IMR-90 (cell line): ENCODE data around the gene USP54. TPM values are rescaled to one million over a fixed set of nuclear protein-coding genes. Genes with fewer than 3 reads are reported as not detected.

ENCODE experiments used
- ATAC-seq: fragments of 200-7000 bp; cut with Tn5 transposase; 2 replicates; pipeline ENCODE4 v1.9.1; 2020; ENCODE audit warnings: low read depth, mild to moderate bottlenecking, moderate library complexity
- BruUV-seq: library from RNA; stranded (reverse); fragments of 400-500 nt; replicated peaks from 2 replicates; lab custom pipeline; 2021; lab: Mats Ljungman, UMichigan
- CTCF ChIA-PET: fragments of 300-600 bp; formaldehyde crosslinking; extraction: SDS; loops from one replicate; lab custom pipeline; 2021; ENCODE audit warnings: antibody characterized with exemption; lab: Yijun Ruan, JAX
- POLR2A ChIA-PET: fragments of 300-600 bp; sonication (Branson Sonifier 250); formaldehyde crosslinking; loops from one replicate; lab custom pipeline; 2022; ENCODE audit warnings: antibody characterized with exemption; ENCODE audit not compliant: unreplicated experiment; lab: Charles Lee
- DNase-seq: peaks from one replicate; pipeline ENCODE4 v3.0.0; 2013
- H2AFZ ChIP-seq: replicated peaks from 2 replicates; pipeline ENCODE3; 2013; ENCODE audit warnings: low read length, mild to moderate bottlenecking; ENCODE audit not compliant: poor library complexity
- H2AK5ac ChIP-seq: 2 replicates; pipeline ENCODE4 v1.6.1; 2013; ENCODE audit warnings: low read depth, low read length, inconsistent platforms
- H2AK9ac ChIP-seq: replicated peaks from 2 replicates; pipeline ENCODE3; 2013; ENCODE audit warnings: mild to moderate bottlenecking, low read depth, low read length, moderate library complexity; ENCODE audit not compliant: poor library complexity
- H2BK120ac ChIP-seq: 2 replicates; pipeline ENCODE4 v1.6.1; 2013; ENCODE audit warnings: low read depth, low read length, inconsistent platforms
- H2BK15ac ChIP-seq: 3 replicates; pipeline ENCODE4 v1.6.1; 2013; ENCODE audit warnings: low read depth, low read length, inconsistent platforms
- H2BK20ac ChIP-seq: 2 replicates; pipeline ENCODE4 v1.6.1; 2013; ENCODE audit warnings: low read depth, mild to moderate bottlenecking, inconsistent platforms, low read length, moderate library complexity
- H2BK5ac ChIP-seq: 2 replicates; pipeline ENCODE4 v1.6.1; 2013; ENCODE audit warnings: mild to moderate bottlenecking, low read depth, low read length, inconsistent platforms; ENCODE audit not compliant: poor library complexity, severe bottlenecking
- H3K14ac ChIP-seq: replicated peaks from 2 replicates; pipeline ENCODE4 v1.6.1; 2013; ENCODE audit warnings: low read depth, low read length, inconsistent platforms
- H3K18ac ChIP-seq: 2 replicates; pipeline ENCODE4 v1.6.1; 2013; ENCODE audit warnings: low read depth, low read length, control low read depth
- H3K23ac ChIP-seq: 2 replicates; pipeline ENCODE4 v1.6.1; 2013; ENCODE audit warnings: low read depth, low read length, inconsistent platforms
- H3K27ac ChIP-seq: 2 replicates; pipeline ENCODE4 v1.5.1; 2013; ENCODE audit warnings: mild to moderate bottlenecking, control low read depth, low read length; ENCODE audit not compliant: insufficient read depth
- H3K27me3 ChIP-seq: 2 replicates; pipeline ENCODE4 v1.6.1; 2013; ENCODE audit warnings: low read length; ENCODE audit not compliant: control insufficient read depth, insufficient read depth
- H3K36me3 ChIP-seq: 2 replicates; pipeline ENCODE4 v1.6.1; 2013; ENCODE audit warnings: low read length, mixed read lengths; ENCODE audit not compliant: control insufficient read depth, insufficient read depth
- H3K4ac ChIP-seq: 2 replicates; pipeline ENCODE4 v1.6.1; 2013; ENCODE audit warnings: low read depth, low read length, inconsistent platforms
- H3K4me1 ChIP-seq: 2 replicates; pipeline ENCODE4 v1.6.1; 2013; ENCODE audit warnings: low read length, mixed read lengths; ENCODE audit not compliant: control insufficient read depth, insufficient read depth
- H3K4me2 ChIP-seq: 2 replicates; pipeline ENCODE4 v1.6.1; 2013; ENCODE audit warnings: low read depth, mild to moderate bottlenecking, control low read depth, low read length, moderate library complexity
- H3K4me3 ChIP-seq: 2 replicates; pipeline ENCODE4 v1.5.1; 2013; ENCODE audit warnings: low read depth, mild to moderate bottlenecking, control low read depth, low read length, moderate library complexity; ENCODE audit not compliant: insufficient read depth
- H3K56ac ChIP-seq: 2 replicates; pipeline ENCODE4 v1.6.1; 2013; ENCODE audit warnings: low read length, inconsistent platforms; ENCODE audit not compliant: insufficient read depth; ENCODE audit errors: extremely low read depth
- H3K79me1 ChIP-seq, 2 experiments: 2 replicates each; pipeline ENCODE4 v1.6.1; 2013; ENCODE audit warnings: low read length in 2 of 2, inconsistent platforms in 1 of 2, low read depth in 1 of 2
- H3K9ac ChIP-seq: 2 replicates; pipeline ENCODE4 v1.6.1; 2013; ENCODE audit warnings: low read depth, low read length, control low read depth
- H3K9me1 ChIP-seq: 2 replicates; pipeline ENCODE4 v1.6.1; 2013; ENCODE audit warnings: low read length, inconsistent platforms; ENCODE audit not compliant: insufficient read depth
- H3K9me3 ChIP-seq: 2 replicates; pipeline ENCODE4 v1.6.1; 2013; ENCODE audit warnings: low read length; ENCODE audit not compliant: control insufficient read depth, insufficient read depth
- H4K20me1 ChIP-seq: 2 replicates; pipeline ENCODE4 v1.6.1; 2013; ENCODE audit warnings: low read length, inconsistent platforms; ENCODE audit not compliant: insufficient read depth
- H4K5ac ChIP-seq: 2 replicates; pipeline ENCODE4 v1.6.1; 2013; ENCODE audit warnings: mild to moderate bottlenecking, low read depth, low read length, control low read depth
- H4K8ac ChIP-seq, 2 experiments: 2 replicates each; pipeline ENCODE4 v1.6.1; 2013; ENCODE audit warnings: low read depth in 2 of 2, low read length in 2 of 2, control low read depth in 1 of 2, inconsistent platforms in 1 of 2
- H4K91ac ChIP-seq: 2 replicates; pipeline ENCODE4 v1.6.1; 2013; ENCODE audit warnings: low read depth, low read length, inconsistent platforms; ENCODE audit not compliant: insufficient read depth
- MAZ ChIP-seq: IDR thresholded peaks from 2 replicates; pipeline ENCODE4 v1.6.1; 2012; ENCODE audit warnings: low read depth, mild to moderate bottlenecking, low read length, improper control_type of control experiment, moderate library complexity, borderline replicate concordance
- RCOR1 ChIP-seq: IDR thresholded peaks from 2 replicates; pipeline ENCODE4 v1.6.1; 2012; ENCODE audit warnings: mild to moderate bottlenecking, low read length, improper control_type of control experiment; ENCODE audit not compliant: insufficient replicate concordance
- WGBS, 2 experiments: methylation state at CpG; one replicate each; pipeline versions ENCODE4 v1.1.5 to v1.1.7; 2013; ENCODE audit warnings: missing lambda C conversion rate in 2 of 2; ENCODE audit not compliant: insufficient read length in 1 of 2; ENCODE audit errors: extremely low coverage in 2 of 2; 5-methylcytosine and 5-hydroxymethylcytosine counted together
- dilution Hi-C: fragments of 300-500 bp; cut with HindIII; formaldehyde crosslinking; loops from one replicate; pipeline ENCODE4 v1.14.3; 2018; ENCODE audit warnings: low sequenced_read_pairs; ENCODE audit not compliant: unreplicated experiment
- in situ Hi-C: fragments of 300-500 bp; cut with MboI; formaldehyde crosslinking; loops from 3 replicates; pipeline ENCODE4 v1.14.3; 2019; ENCODE audit warnings: low sequenced_read_pairs, inconsistent platforms, mixed read lengths
- intact Hi-C: fragments of 100-400 bp; cut with micrococcal nuclease; formaldehyde crosslinking; loops from 2 replicates; pipeline ENCODE4 v1.10.0; 2022
- polyA plus RNA-seq, 3 experiments: library from polyadenylated mRNA; depleted of rRNA; stranded (reverse); fragments of >200 nt; gene quantifications; 2 replicates each; pipeline ENCODE4 v1.2.3, GENCODE V29; 2012; ENCODE audit warnings: low replicate concordance in 1 of 3
- total RNA-seq: library from RNA; depleted of rRNA; stranded (reverse); fragments of >200 nt; gene quantifications from 2 replicates; pipeline ENCODE4 v1.2.3, GENCODE V29; 2012

USP54 gene
- total and polyA plus RNA-seq, 2 of the 4 experiments (the other 2 are of a cell fraction), result 4.0 to 7.9 TPM

- Histone ChIP-seq H3K36me3 (no peaks in the 10 kb centered on the region), H4K91ac (no peak overlapping the region; the same call in 1 of the 2 replicates), H2BK20ac (no peak overlapping the region), H3K18ac (no peak overlapping the region), H2AFZ (peak overlapping the region; percentile 96), H2BK5ac (no peak overlapping the region), H2AK9ac (peak overlapping the region; percentile 60), H3K9me3 (no peaks in the 10 kb centered on the region), H2BK15ac (no peak overlapping the region; the same call in 2 of the 3 replicates), H3K4me1 (0 out of 2 replicates have a peak, but pooled peaks cover 1% of the 10 kb centered on the region), H3K9me1 (no peaks in the 10 kb centered on the region), H3K56ac (peak overlapping the region; percentile 37; the same call in 1 of the 2 replicates), H3K4me2 (peak overlapping the region; percentile 98), H3K14ac (peak overlapping the region; percentile 53; the same call in 1 of the 2 replicates), H3K27me3 (no peaks in the 10 kb centered on the region), H3K4me3 (peak overlapping the region; percentile 67), H4K20me1 (no peaks in the 10 kb centered on the region), H3K27ac (peak overlapping the region; percentile 40), H2BK120ac (no peak overlapping the region), H2AK5ac (no peak overlapping the region), H4K5ac (no peak overlapping the region), H3K79me1 (peaks cover 14 to 27% of the 10 kb centered on the region in 2 experiments), H4K8ac (peak overlapping the region; percentile 17 to 60; a peak in 2 of 4 replicates), H3K23ac (peak overlapping the region; percentile 53; the same call in 1 of the 2 replicates), H3K4ac (peak overlapping the region; percentile 37; the same call in 1 of the 2 replicates), H3K9ac (peak overlapping the region; percentile 68)
- 1% methylated on average over 9 of the region's 46 CpGs; no CpG with 5 or more reads in 1 of the 2 experiments for WGBS, 2 experiments
- DNase-seq (peak; percentile 25), ATAC-seq (peak; percentile 78)
- no TSS peak for BruUV-seq
- dilution Hi-C loops, result no loop called here
- in situ Hi-C loops, result loop anchor here (25.0 kb wide), 1 partner anchor 363 kb away; the partner anchor contains the start of gene MRPS16
- intact Hi-C loops, result loop anchor here (1.0 kb wide), 1 partner anchor 96 kb away; no protein-coding TSS in a partner anchor
- ChIA-PET POLR2A (interaction anchor here (0.5 to 0.7 kb wide), 4 partner anchors 15 to 49 kb away, joined by 4 to 6 read pairs (median 5); partner anchors contain the start of gene USP54), CTCF (no interaction called here)
- TF ChIP-seq RCOR1, result no peak
- TF ChIP-seq MAZ, result 0 out of 2 replicates have a peak, but pooled peaks have one; percentile 6
These were observed 34.1 kb upstream of the USP54 start for GRCh38 chr10:73625004-73625883.
